GM20000 (cell line): ENCODE data around the gene SMYD5.

Experiments used
- DNase-seq: peaks from one replicate; pipeline ENCODE4 v3.0.0; 2012; ENCODE audit warnings: low spot score
- CTCF ChIP-seq: IDR thresholded peaks from 2 replicates; pipeline ENCODE4 v1.5.1; 2012; ENCODE audit warnings: mild to moderate bottlenecking, control low read depth; ENCODE audit errors: extremely low read depth, missing control alignments

SMYD5 gene

GRCh38 chr2:73269686-73270465, 55.8 kb downstream of the SMYD5 start:
- TF ChIP-seq CTCF = no peak
- DNase-seq = no peak

- no peak for TF ChIP-seq CTCF
- no peak for DNase-seq
These were observed 58.2 kb downstream of the SMYD5 start for GRCh38 chr2:73272270-73272669.
